ENCODE measurements around the gene GRID1.

GRID1 gene

DNA sequence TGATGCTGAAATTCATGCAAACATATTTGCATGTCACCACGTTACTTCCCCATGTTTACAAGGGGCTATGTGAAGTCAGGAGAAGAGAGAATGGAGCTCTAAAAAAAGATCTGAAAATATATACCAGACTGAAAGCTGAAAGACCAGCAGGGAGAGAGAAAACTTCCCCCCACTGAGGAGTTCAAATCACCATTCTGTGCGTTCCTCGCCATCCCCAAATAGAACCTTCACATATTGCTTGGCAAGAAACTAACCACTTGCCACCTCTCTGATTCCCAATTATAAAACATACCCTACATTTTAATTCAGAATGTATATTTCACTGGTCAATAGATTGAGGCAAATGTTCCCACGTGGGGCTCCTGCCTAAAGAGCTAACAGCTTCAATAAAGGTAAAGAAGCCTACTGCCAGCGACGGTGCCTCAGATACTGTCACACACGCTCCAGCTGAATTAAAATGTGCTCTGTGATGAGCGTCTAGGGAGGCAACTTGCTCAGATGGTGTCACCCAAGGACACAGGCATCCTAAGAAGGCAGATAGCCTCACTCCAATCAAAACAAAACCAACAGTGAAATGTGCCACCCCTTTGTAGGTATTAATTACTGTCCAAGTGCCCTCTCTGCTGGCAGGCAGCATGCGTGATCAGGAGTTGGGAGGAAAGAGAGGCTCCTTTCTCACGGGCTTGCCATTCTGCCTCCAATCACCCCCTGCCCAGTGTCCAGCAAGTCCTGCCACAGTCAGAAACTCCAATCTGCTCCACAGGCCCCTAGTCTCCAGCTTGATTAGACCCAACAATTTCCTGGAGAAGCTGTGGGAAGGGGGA, 298.2 kb downstream of the GRID1 start:
- DNase-seq = no peak

DNA sequence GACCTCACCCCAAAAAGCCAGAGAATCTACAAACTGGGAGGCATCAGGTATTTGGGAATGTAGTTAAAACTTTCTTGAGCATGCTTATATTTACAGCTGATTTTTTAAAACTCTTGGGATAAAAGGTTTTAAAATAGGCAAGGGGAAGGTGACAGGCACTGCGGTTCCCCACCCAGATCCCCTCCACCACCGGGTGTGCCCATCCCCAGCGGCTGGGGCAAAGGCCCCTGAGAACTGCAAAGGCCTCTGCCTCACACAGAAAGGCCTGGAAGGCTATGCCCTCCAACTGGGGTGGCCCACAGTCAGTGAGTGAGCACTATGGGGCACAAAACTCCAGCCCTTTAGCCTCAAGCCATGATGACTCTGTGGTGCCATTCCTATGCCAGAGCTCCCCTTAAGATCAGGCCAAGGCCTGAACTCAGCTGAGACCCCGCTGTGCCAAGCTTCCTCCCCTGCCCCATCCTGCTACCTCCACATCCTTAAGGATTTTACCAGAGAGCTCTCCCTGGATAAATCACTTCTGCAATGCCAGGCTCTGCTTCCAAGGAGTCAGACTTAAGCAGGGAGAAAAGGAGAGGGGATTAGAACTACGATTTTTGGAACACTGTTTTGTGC, 299.1 kb downstream of the GRID1 start:
- DNase-seq = no peak

DNA sequence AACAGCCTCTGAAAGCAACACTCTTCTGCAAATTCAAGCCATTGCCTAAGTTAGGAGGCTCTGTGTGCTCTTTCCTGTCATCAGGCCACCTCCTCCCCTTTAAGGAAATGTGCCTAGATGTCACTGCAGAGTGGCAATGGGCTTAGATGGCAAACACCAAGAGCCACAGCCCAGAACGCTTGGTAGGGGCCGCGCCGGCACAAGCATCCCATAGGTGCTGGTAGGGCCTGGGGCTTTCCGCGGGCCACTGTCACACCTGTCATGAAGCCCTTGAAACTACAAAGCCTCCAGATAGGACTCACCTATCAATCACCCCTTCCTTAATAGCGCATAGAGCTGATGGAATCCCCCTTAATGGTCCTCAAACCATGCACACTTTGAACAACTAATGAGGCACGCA, 299.9 kb downstream of the GRID1 start:
- no peak for DNase-seq

DNA sequence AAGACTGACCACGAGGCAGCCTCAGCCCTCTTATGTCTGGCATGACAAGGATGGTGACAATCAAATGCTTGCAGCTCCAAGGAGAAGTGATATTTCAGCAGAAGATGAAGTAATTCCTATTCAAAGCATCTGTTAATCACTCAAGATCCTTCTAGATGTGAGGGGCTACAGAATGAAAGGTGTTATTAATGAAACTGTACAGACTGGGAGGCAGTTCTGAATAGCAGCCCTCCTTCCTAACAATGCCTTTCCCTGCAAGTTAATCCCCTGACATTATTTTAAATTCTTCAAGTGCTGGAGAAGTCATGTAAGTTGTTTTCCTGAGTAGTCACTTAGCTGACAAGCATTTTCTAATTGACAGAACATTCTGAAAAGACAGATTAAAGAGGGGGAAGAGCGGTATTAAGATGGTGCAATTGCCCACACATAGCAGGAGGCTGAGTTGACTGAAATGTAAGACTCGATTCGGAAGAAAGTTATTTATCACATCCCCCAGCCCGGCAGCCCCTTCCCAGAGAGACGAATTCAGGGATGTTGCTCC, 300.8 kb downstream of the GRID1 start:
- no peak for DNase-seq

DNA sequence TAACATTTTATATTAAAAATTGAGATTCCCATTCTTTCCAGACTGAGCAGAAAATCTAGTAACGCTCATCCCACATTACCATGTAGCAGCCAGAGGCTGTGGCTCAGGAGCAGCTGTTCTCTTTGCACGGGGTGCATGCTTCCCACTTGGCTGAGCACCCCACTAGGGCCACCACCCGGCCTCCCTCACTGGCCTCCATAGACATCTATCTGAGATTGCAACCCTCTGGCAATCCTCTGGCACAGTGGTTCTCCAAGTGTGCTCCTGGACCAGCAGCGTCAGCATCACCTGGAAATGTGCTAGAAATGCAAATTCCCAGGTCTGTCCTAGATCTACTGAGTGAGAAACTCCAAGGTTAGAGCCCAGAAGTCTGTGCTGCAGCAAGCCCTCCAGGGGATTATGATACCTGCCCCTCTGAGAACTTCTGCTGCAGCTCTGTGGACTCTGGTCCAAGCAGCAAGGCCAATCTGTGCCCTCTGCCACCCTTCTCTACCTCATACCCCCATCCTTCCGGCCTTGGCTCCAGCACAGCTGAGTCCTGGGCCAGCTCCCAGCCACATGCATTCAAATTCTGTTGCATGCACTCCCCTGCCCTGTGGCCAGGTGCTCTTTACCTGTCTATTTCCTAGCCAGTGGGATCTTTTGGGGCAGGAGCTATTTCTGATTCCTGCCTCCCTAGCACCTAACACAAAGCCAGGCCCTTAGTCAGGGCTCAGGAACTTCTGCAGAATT, 301.5 kb downstream of the GRID1 start:
- no peak for DNase-seq

DNA sequence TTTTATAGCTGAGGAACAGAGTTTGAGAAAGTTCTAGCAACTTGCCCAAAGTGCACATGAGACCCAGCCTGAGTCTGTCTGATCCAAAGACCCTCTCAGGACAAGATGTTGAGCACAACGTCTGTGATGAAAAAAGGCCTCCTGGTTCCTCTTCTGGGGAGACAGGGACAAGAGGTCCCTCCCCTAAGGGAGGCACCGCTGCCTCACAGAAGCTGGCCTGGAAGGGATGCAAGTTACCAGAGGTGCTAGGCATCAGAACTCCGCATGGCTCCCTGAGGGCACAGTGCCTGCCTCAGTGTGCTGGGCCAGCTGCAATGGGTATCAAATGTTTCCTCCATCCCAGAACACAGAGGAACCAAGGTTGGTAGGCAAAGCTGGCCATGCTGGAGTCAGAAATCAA, 302.4 kb downstream of the GRID1 start:
- no peak for DNase-seq

DNA sequence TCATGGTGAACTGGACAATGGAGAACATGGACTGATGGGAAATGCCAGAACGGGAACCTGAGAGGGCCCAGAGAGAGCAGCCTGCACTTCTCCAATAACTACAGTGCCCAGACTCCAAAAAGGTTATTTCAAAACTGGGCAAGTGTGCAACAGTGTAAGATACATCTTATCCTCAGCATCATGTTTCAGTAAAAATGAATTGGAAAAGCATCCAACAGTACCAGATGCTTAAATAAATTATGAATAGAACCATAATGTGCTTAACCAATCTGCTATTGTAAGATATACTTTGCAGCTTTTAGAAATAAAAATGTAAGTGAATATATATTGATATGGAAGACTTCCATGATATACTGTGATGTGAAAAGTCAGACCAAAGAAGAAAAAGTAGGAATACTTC, 303.3 kb downstream of the GRID1 start:
- no peak for DNase-seq

DNA sequence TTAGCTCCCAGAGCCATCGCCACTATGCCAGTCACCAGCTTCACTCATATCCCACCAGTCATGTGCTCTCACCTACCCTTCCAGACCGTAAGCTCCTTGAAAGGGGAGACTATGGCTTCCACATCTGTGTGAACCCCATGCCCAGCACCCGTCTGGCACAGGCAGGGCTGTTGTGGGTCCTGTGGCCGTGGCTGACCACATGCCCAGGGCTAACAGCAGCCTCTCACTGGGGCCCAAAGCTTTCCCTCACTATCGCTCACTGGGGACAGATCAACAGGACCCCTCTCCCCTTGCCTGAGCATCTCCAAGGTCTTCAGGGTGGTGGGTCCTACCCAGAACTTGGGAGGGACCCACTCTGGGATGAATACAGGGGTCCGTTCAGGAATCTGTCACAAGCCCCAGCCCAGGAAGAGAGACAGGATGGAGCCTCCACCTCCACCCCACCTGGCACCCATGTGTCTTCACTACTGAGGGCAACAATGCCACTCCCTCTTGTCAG, 303.9 kb downstream of the GRID1 start:
- DNase-seq = no peak

DNA sequence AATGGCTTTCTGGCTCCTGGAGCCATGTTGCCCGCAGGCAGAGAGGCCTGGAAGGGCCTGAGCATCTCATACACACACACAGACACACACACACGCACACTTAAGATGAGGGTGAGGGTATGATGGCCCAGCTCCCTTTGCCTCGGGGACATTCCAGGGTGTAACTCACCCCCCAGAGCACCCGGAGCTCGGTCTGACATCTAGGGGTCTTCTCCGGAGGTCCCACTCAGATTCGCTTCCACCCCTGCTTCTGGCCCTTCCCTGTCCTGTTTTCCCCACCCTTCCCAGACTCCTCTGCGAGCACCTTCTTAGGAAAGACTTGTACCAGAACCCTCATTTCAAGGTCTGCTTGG, 304.4 kb downstream of the GRID1 start:
- DNase-seq = no peak

DNA sequence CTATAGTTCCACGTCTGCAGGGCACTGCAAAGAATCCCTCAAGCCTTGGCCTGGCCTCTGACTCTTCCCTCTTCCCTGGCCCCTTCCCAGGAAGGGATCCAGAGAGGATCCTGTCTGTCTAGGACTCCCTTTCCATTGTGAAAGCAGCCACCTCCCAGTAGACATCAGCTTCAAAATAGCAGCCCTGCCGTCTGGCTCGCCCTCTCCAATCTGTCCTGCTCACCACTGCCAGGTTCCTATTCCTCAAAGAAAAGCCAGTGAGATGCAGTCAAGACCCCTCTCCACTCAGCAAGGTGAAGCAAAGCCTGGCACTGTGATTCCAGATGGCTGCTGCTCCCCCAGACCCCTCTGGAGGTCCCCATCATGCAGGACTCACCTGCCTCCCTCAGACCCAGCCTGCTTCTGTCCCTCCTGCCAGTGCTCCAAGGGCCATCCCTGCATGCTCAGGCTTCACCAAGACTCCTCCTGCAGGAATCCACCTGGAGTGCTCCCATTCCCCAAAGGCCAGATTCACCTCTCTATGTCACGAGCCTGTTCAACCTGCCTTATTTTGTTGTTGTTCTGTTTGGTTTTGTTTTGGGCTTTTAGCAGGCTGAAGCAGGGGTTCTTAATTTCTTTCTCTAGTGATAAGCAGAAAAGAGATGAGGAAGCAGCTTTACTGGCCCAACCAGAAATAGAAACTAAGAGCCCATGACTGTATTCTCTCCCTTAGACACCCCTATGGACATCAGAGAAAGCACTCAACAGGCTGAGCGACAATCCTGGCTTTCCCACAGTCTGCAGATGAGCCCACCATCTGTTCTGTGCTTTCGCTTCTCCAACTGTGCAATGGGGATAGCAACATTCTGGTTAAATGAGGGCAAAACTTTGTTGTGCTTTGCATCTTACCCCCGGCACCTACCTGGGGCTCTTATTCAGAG, 305.1 kb downstream of the GRID1 start:
- DNase-seq = no peak

DNA sequence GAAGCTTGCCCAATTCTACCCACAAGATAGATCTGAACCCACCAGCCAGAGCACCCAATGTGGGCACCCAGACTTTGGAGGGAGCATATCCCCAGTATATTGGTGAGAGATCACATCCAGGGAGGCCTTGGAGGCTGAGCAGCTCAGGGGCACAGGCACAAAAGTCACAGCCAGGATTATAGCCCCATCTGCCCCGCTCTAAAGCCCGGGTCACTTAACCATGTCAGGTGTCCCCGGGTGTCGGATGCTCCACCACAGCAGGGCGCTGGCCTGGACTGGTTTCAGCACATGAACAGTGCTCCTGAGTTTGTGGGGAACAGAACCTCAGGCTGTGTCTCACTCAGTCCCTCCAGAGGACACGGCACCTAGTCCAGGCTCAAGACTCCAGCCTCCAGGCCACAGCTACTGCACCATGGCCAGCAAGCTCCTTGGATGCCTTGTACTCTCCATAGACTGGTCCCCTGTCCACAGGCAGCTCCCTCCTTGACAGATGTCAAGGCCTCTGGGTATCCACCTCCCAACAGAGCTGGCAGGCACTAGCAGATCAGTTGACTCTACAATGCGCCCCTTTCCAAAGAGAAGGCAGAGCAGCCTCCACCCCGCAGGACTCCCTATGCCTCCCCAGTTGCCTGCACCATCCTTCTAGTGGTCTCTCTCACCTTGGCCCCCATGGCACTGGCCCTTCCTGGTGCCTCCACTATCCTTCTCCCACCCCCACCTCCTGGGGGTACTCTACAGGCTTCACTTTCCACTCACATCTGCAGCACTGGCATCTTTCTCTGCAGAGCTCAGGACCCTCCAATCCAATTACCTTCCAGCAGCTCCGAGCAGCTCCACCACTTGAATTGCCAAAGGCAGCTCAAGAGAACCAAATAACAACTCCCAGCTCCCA, 306.0 kb downstream of the GRID1 start:
- no peak for DNase-seq

DNA sequence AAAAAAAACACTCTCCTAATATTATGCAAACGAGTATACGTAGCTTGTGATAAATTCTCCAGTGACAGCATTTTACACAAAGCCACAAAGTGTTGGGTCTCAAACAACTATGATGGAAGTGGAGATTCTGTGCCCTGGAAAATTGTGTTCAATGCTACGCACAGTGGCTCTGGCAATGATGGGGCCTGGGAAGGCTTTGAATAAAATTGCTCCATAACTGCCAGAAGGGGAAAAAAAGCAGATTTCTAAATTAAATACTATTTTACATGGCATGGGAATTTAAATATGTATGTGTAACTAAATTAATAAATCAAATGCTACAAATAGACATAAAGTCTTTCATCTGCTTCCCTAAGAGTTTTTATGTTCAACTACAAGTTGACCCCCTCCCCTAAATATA, 306.7 kb downstream of the GRID1 start:
- no peak for DNase-seq

DNA sequence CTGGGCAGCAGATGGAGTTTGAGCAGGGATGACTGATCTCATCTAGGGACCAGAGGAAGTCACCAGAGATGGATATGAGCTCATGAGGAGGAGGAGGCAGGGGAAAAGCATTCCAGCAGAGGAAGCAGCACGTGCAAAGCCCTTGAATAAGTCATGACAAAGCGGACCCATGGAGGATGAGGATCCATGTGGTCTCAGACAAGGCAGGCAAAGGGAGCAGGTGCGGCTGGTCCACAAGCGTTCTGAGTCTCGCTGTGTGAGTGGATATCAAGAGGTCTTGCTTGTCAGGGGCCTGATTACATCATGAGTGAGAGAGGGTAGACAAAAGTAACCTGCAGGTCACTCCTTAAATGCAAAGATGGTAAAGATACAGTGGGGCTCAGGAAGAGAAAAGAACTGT, 307.6 kb downstream of the GRID1 start:
- no peak for DNase-seq

DNA sequence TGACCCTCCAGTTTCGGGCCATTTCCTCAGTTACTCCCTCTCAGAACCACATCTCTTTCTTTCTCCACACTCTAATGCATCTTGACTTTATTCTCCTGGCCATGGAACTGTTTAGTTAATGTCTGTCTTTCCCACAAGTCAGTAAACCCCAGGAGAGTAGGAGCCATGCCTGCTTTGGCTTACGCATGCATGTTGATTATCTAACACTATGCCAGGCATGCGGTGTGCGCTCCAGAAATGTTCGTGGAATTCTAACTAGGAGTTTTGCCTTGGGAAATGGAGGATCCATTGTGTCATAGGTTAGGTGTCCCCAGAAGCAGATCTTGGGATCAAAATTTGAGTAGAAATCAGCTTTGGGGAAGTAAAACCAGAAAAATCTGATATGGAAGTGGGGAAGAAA, 308.9 kb downstream of the GRID1 start:
- no peak for DNase-seq

DNA sequence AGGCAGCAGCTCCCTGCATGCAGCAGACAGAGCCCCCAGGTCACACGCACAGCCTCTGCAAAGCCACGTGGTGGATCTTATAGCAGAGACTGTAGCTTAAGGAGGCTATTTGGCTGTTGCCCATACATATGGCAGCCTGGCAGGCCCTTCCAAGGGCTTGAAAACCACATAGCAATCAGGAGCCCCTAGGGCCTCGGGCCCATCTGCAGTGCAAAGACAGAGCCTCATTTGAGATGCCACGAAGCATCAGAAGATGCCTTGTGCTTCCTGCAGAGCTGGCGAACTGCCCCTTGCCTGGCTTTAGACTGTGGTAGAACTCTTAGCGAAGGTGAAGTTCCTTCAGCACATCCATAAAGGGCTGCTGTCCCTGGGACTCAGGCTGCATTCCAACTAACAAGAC, 309.9 kb downstream of the GRID1 start:
- no peak for DNase-seq

DNA sequence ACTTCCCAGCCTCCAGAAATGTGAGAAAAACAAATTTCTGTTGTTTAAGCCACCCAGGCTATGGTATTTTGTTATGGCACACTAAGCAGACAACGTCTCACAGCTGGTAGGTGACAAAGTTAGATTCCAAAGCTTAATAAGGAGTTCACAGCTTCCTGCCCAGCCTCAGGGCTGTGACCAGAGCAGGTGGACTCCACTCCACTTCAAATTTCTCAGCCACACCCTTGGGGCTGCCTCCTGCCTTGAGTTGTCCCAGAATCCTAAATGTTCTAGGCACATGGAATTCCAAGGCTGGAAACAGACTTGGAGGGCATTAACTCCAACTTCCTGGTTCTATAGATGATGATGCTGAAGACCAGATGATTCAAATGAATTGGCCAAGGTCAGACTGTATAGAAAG, 310.7 kb downstream of the GRID1 start:
- DNase-seq = no peak

DNA sequence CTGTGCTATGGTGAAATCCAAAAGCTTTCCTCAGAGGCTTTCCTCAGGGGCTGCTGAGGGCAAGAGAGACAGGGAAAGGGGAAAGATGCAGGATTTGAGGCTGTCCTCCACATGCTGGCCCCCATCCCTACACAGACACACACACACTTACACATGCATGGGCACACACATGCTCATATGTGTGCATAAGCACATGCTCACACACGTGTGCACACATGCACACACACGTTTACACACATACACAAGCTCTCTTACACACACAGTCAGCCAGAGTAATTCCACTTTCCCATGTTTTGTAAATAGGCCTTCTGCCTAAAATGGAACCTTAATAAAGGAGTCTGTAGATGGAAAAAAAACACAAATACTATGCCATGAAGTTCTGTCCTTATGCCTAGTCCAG, 312.9 kb downstream of the GRID1 start:
- no peak for DNase-seq

DNA sequence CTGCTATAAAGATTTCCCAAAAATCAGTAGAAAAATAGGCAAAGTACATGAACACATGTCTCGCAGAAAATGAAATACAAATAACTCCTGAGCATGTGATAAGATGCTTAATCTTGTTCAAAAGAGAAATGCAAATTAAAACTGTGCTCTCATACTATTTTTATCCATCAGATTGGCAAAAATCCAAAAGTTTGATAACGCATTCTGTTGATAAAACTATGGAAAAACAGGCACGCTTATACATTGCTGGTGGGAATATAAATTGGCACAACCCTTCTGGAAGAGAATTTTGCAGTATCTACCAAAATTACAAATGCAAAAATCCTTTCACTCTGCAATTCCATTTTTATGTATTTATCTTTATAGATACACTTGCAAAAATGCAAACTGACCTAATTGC, 315.0 kb downstream of the GRID1 start:
- DNase-seq = no peak

DNA sequence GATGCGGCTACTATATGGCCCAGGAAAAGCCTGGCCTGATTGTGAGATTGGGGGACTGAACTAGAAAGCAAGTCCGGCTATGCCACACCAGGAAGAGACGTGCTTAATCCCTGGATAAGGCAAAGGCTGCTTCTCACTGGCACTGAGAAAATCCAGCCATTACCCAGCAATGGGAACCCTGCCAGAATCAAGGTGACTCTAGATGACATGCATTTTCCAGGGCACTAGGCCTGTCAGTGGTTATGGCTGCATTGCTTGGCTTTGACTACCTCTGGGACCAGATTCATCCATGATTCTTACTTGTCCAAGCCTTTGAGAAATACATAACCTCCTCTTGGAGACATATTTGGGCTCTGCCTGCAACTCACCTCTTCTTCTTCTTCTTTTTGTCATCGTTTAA, 317.2 kb downstream of the GRID1 start:
- no peak for DNase-seq

DNA sequence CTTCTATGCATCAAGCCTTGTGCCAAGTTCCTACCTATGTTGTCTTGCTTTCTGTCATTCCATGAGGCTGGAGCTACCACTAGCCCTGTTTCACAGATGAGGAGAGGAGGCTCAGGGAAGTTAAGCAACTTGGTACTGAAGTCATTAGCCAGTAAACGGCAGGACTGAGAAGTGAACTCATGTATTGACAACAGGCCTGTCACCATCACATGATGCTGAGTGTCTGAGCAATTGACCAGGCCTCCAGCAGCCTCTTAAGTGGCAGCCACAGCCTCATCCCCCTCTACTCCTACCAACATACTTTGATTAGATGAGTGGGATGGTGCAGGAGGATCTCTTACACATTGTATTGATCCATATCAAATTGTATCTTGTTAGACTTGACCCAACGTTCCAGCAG, 317.6 kb downstream of the GRID1 start:
- no peak for DNase-seq

DNA sequence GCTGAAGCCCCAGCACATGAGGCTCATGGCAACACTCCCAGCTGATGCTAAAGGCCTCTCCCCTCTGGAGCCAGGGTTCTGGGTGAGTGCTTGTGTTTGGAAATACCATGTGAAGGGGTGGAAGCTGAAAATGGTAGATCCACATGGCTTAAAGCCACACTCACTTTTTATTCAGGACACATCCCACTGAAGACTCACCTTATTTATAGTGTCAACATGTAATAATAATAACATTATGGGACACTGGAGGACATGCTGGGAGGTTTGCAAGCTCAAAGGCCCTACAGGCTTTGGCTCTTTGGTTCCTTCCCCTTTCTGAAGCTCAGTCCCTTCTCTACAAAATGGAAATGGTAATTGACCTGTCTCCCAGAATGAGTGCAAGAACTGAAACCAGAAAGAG, 318.0 kb downstream of the GRID1 start:
- no peak for DNase-seq

DNA sequence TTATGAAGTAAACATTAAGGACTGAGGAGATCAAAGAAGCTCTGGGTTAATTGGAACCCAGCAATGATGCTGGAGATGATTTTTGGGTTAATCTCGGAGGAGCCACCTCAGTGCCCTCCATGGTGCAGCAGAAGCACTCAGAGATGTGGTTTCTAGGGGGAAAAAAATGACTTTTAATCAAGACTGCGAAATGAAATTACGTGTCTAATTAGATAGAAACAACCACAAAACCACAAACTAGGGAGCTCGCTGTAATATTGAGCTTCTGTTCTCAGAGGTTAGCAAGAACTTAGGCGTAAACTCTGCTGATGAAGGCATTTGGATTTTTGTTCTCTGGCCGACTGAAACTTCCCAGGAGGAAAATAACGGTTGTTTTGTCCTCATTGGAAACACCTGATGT, 319.0 kb downstream of the GRID1 start:
- peak; percentile 19 for DNase-seq
